GM12878 (cell line): Measurements from ENCODE around the gene TOPBP1. TPM values are rescaled to one million over a fixed set of nuclear protein-coding genes. Genes with fewer than 3 reads are reported as not detected.
A peak's percentile ranks its signal among the peaks of the same experiment; 100 is the strongest.

ENCODE experiments used
- ASH2L ChIP-seq: fragments of 300-600, 200-600 bp; sonication (generic); IDR thresholded peaks from 2 replicates; pipeline ENCODE4 v1.6.1; 2017; ENCODE audit warnings: low read depth, mild to moderate bottlenecking, borderline replicate concordance
- GATAD2B ChIP-seq: fragments of 450-650 bp; conservative IDR thresholded peaks from 2 replicates; pipeline ENCODE4 v1.6.1; 2017; ENCODE audit warnings: low read depth, mild to moderate bottlenecking, moderate library complexity
- HDAC6 ChIP-seq: fragments of 200-600 bp; sonication (generic); IDR thresholded peaks from one replicate; pipeline ENCODE4 v1.8.0; 2017; ENCODE audit warnings: antibody characterized with exemption; ENCODE audit not compliant: unreplicated experiment
- KDM1A ChIP-seq: fragments of 200-600 bp; sonication (generic); IDR thresholded peaks from 2 replicates; pipeline ENCODE4 v1.6.1; 2016; ENCODE audit warnings: borderline replicate concordance
- NR2C1 ChIP-seq: fragments of 450-650 bp; IDR thresholded peaks from 2 replicates; pipeline ENCODE4 v1.6.1; 2017; ENCODE audit warnings: antibody characterized with exemption, mild to moderate bottlenecking, moderate library complexity
- POU2F2 ChIP-seq: IDR thresholded peaks from 3 replicates; pipeline ENCODE4 v1.6.1; 2011; ENCODE audit warnings: low read depth, mild to moderate bottlenecking, low read length, borderline replicate concordance
- SIN3A ChIP-seq: IDR thresholded peaks from 2 replicates; pipeline ENCODE4 v1.6.1; 2012; ENCODE audit warnings: low read depth, low read length, improper control_type of control experiment
- SMAD1 ChIP-seq: fragments of 450-650 bp; IDR thresholded peaks from 2 replicates; pipeline ENCODE4 v1.6.1; 2018; ENCODE audit warnings: mild to moderate bottlenecking, low read depth; ENCODE audit not compliant: partially characterized antibody
- WRNIP1 ChIP-seq: IDR thresholded peaks from 2 replicates; pipeline ENCODE4 v1.6.1; 2011; ENCODE audit warnings: low read depth, low read length, improper control_type of control experiment, borderline replicate concordance
- ZZZ3 ChIP-seq: IDR thresholded peaks from 2 replicates; pipeline ENCODE4 v1.6.1; 2011; ENCODE audit warnings: low read depth; ENCODE audit not compliant: control insufficient read depth, insufficient read length
- polyA plus RNA-seq, 11 experiments: library from polyadenylated mRNA; depleted of rRNA in 4 of 11; unstranded in 6 of 11; stranded (reverse) in 5 of 11; fragments of >200 nt; fragmentation: Nextera tagmentation in 4 of 11; fragmentation: Illumina TruSeq in 1 of 11; extraction: Ambion mirVana in 4 of 11; extraction: Trizol in 1 of 11; gene quantifications; 1 replicate in 1 of 11; 2 replicates in 10 of 11; pipeline versions ENCODE4 v1.2.1 to v1.2.3, GENCODE V29; 2011 to 2016; ENCODE audit warnings: inconsistent platforms in 2 of 11, missing spikeins in 2 of 11, low read depth in 1 of 11
- total RNA-seq, 4 experiments: library from RNA; depleted of rRNA in 3 of 4; stranded (reverse); fragments of >200 nt in 3 of 4; fragmentation: Illumina TruSeq in 1 of 4; extraction: Trizol in 1 of 4; gene quantifications; 2 replicates each; pipeline versions ENCODE4 v1.2.1 to v1.2.3, GENCODE V29; 2013 to 2021
- TF ChIP-seq, protein P1 (sequence below): IDR thresholded peaks from 2 replicates; pipeline ENCODE4 v1.6.1; 2012; ENCODE audit warnings: mild to moderate bottlenecking, low read depth, low read length
- TF ChIP-seq, protein P2 (sequence below): fragments of 450-650 bp; IDR thresholded peaks from 2 replicates; pipeline ENCODE4 v1.6.1; 2016; ENCODE audit warnings: mild to moderate bottlenecking, moderate library complexity, borderline replicate concordance
- TF ChIP-seq, protein P3 (sequence below): fragments of 450-650 bp; IDR thresholded peaks from 2 replicates; pipeline ENCODE4 v1.6.1; 2017; ENCODE audit warnings: borderline replicate concordance
- TF ChIP-seq, protein P4 (sequence below): fragments of 450-650 bp; IDR thresholded peaks from 2 replicates; pipeline ENCODE4 v1.6.1; 2017; ENCODE audit warnings: mild to moderate bottlenecking
- TF ChIP-seq, protein P5 (sequence below): IDR thresholded peaks from 2 replicates; pipeline ENCODE4 v1.6.1; 2012; ENCODE audit warnings: low read depth, low read length, improper control_type of control experiment
- TF ChIP-seq, protein P6 (sequence below): fragments of 450-650 bp; IDR thresholded peaks from 2 replicates; pipeline ENCODE4 v1.6.1; 2016; ENCODE audit warnings: mild to moderate bottlenecking

TOPBP1 gene
- total and polyA plus RNA-seq, 10 of the 15 experiments (the other 5 are each of a cell fraction or from before 2014, with no cell fraction given) = 18.3 to 99.3 (median 61.5) TPM

DNA sequence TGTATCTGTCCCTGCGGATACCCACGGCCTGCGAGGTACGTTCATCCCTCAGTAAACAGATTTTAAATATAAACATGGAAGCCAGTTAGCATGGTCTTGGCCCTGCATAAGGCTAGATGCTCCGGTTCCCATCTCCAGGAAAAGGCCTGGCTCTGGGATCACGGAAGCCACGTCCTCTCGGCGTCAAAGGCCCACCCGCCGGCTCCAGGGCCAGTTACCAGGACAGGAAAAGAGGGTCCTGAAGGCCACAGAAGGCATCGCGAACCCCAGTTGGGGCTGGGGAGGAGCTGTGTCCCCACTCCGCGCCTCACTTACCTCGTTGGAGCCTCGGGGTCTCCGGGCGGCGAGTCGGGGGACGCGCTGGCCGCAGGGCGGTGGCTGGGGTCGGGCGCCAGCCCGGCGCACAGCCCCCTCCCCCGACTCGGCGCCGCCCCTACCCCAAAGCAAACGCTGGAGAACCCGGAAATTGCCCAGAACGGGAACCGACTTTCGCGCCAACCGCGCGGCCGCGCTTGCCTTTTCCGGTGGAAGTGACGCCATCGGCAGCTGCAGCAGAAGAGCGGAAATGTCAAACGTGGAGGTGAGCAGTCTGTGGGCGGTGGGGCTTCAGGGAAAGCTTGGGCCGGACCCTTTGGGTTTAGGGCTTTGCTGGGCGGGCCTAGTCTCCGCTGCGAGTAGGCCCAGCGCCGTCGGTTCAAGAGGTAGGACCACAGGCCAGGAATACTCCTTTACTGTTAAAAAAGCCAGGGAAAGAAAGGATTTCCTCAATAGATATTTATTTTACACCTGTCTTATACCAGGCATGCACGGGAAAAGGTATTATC is at the start of gene TOPBP1 (continued):
- TF ChIP-seq, protein P1, sequence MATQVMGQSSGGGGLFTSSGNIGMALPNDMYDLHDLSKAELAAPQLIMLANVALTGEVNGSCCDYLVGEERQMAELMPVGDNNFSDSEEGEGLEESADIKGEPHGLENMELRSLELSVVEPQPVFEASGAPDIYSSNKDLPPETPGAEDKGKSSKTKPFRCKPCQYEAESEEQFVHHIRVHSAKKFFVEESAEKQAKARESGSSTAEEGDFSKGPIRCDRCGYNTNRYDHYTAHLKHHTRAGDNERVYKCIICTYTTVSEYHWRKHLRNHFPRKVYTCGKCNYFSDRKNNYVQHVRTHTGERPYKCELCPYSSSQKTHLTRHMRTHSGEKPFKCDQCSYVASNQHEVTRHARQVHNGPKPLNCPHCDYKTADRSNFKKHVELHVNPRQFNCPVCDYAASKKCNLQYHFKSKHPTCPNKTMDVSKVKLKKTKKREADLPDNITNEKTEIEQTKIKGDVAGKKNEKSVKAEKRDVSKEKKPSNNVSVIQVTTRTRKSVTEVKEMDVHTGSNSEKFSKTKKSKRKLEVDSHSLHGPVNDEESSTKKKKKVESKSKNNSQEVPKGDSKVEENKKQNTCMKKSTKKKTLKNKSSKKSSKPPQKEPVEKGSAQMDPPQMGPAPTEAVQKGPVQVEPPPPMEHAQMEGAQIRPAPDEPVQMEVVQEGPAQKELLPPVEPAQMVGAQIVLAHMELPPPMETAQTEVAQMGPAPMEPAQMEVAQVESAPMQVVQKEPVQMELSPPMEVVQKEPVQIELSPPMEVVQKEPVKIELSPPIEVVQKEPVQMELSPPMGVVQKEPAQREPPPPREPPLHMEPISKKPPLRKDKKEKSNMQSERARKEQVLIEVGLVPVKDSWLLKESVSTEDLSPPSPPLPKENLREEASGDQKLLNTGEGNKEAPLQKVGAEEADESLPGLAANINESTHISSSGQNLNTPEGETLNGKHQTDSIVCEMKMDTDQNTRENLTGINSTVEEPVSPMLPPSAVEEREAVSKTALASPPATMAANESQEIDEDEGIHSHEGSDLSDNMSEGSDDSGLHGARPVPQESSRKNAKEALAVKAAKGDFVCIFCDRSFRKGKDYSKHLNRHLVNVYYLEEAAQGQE = no peak
- peak; percentile 92 for TF ChIP-seq SIN3A
- peak; percentile 48; the same call in 1 of the 2 replicates for TF ChIP-seq NR2C1
- TF ChIP-seq ASH2L = no peak
- TF ChIP-seq WRNIP1 = no peak
- peak; percentile 45; the same call in 1 of the 3 replicates for TF ChIP-seq POU2F2
- TF ChIP-seq, protein P2, sequence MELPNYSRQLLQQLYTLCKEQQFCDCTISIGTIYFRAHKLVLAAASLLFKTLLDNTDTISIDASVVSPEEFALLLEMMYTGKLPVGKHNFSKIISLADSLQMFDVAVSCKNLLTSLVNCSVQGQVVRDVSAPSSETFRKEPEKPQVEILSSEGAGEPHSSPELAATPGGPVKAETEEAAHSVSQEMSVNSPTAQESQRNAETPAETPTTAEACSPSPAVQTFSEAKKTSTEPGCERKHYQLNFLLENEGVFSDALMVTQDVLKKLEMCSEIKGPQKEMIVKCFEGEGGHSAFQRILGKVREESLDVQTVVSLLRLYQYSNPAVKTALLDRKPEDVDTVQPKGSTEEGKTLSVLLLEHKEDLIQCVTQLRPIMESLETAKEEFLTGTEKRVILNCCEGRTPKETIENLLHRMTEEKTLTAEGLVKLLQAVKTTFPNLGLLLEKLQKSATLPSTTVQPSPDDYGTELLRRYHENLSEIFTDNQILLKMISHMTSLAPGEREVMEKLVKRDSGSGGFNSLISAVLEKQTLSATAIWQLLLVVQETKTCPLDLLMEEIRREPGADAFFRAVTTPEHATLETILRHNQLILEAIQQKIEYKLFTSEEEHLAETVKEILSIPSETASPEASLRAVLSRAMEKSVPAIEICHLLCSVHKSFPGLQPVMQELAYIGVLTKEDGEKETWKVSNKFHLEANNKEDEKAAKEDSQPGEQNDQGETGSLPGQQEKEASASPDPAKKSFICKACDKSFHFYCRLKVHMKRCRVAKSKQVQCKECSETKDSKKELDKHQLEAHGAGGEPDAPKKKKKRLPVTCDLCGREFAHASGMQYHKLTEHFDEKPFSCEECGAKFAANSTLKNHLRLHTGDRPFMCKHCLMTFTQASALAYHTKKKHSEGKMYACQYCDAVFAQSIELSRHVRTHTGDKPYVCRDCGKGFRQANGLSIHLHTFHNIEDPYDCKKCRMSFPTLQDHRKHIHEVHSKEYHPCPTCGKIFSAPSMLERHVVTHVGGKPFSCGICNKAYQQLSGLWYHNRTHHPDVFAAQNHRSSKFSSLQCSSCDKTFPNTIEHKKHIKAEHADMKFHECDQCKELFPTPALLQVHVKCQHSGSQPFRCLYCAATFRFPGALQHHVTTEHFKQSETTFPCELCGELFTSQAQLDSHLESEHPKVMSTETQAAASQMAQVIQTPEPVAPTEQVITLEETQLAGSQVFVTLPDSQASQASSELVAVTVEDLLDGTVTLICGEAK = peak; percentile 87
- peak; percentile 35 for TF ChIP-seq SMAD1
- no peak for TF ChIP-seq KDM1A
- no peak for TF ChIP-seq HDAC6
- TF ChIP-seq, protein P3, sequence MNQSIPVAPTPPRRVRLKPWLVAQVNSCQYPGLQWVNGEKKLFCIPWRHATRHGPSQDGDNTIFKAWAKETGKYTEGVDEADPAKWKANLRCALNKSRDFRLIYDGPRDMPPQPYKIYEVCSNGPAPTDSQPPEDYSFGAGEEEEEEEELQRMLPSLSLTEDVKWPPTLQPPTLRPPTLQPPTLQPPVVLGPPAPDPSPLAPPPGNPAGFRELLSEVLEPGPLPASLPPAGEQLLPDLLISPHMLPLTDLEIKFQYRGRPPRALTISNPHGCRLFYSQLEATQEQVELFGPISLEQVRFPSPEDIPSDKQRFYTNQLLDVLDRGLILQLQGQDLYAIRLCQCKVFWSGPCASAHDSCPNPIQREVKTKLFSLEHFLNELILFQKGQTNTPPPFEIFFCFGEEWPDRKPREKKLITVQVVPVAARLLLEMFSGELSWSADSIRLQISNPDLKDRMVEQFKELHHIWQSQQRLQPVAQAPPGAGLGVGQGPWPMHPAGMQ = no peak
- TF ChIP-seq, protein P4, sequence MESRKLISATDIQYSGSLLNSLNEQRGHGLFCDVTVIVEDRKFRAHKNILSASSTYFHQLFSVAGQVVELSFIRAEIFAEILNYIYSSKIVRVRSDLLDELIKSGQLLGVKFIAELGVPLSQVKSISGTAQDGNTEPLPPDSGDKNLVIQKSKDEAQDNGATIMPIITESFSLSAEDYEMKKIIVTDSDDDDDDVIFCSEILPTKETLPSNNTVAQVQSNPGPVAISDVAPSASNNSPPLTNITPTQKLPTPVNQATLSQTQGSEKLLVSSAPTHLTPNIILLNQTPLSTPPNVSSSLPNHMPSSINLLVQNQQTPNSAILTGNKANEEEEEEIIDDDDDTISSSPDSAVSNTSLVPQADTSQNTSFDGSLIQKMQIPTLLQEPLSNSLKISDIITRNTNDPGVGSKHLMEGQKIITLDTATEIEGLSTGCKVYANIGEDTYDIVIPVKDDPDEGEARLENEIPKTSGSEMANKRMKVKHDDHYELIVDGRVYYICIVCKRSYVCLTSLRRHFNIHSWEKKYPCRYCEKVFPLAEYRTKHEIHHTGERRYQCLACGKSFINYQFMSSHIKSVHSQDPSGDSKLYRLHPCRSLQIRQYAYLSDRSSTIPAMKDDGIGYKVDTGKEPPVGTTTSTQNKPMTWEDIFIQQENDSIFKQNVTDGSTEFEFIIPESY = no peak
- no peak for TF ChIP-seq ZZZ3
- TF ChIP-seq, protein P5, sequence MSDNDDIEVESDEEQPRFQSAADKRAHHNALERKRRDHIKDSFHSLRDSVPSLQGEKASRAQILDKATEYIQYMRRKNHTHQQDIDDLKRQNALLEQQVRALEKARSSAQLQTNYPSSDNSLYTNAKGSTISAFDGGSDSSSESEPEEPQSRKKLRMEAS = peak; percentile 75
- peak; percentile 93 for TF ChIP-seq GATAD2B
- TF ChIP-seq, protein P6, sequence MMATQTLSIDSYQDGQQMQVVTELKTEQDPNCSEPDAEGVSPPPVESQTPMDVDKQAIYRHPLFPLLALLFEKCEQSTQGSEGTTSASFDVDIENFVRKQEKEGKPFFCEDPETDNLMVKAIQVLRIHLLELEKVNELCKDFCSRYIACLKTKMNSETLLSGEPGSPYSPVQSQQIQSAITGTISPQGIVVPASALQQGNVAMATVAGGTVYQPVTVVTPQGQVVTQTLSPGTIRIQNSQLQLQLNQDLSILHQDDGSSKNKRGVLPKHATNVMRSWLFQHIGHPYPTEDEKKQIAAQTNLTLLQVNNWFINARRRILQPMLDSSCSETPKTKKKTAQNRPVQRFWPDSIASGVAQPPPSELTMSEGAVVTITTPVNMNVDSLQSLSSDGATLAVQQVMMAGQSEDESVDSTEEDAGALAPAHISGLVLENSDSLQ = peak; percentile 42
